WTC11 (cell line): ENCODE results near the gene C6orf118. TPM values are rescaled to one million over a fixed set of nuclear protein-coding genes. Genes with fewer than 3 reads are reported as not detected.

Experiments used
- ATAC-seq: fragments of 200-7000 bp; cut with Tn5 transposase; 2 replicates; pipeline ENCODE4 v1.10.0; 2021; ENCODE audit warnings: mild to moderate bottlenecking, moderate library complexity
- CTCF ChIA-PET: fragments of 300-600 bp; sonication (Branson Sonifier 250); formaldehyde crosslinking; loops from one replicate; lab custom pipeline; 2021; ENCODE audit warnings: antibody characterized with exemption; lab: Charles Lee
- POLR2A ChIA-PET: fragments of 350-600 bp; sonication (Branson Sonifier 250); formaldehyde crosslinking; loops from one replicate; lab custom pipeline; 2021; ENCODE audit warnings: antibody characterized with exemption; lab: Charles Lee
- DNase-seq: peaks from one replicate; pipeline ENCODE4 v3.0.0; 2021; ENCODE audit warnings: low spot score
- H3K27ac Mint-ChIP-seq: 2 replicates; pipeline ENCODE4 v1.8.0; 2021; ENCODE audit warnings: mixed read lengths
- H3K27me3 Mint-ChIP-seq: 2 replicates; pipeline ENCODE4 v1.8.0; 2021; ENCODE audit warnings: low read depth, mild to moderate bottlenecking, moderate library complexity, mixed read lengths
- H3K36me3 Mint-ChIP-seq: 2 replicates; pipeline ENCODE4 v1.8.0; 2021; ENCODE audit warnings: mixed read lengths
- H3K4me1 Mint-ChIP-seq: 2 replicates; pipeline ENCODE4 v1.8.0; 2022; ENCODE audit warnings: mixed read lengths
- H3K4me3 Mint-ChIP-seq: 2 replicates; pipeline ENCODE4 v1.8.0; 2021; ENCODE audit warnings: mild to moderate bottlenecking, moderate library complexity, mixed read lengths
- H3K9me3 Mint-ChIP-seq: 2 replicates; pipeline ENCODE4 v1.8.0; 2021; ENCODE audit warnings: mixed read lengths
- CREB1 ChIP-seq: sonication (generic); formaldehyde crosslinking; IDR thresholded peaks from 2 replicates; pipeline ENCODE4 v1.8.0; 2023; ENCODE audit warnings: mild to moderate bottlenecking, missing genetic modification reagents
- MXD4 ChIP-seq: fragments of 250-450 bp; sonication (Bioruptor Pico); IDR thresholded peaks from 2 replicates; pipeline ENCODE4 v1.8.0; 2021; ENCODE audit warnings: mild to moderate bottlenecking, moderate library complexity, borderline replicate concordance
- MYBL2 ChIP-seq: sonication (generic); formaldehyde crosslinking; IDR thresholded peaks from 2 replicates; pipeline ENCODE4 v1.8.1; 2023; ENCODE audit warnings: mild to moderate bottlenecking, moderate library complexity, missing genetic modification reagents
- NR2C2 ChIP-seq: sonication (generic); formaldehyde crosslinking; IDR thresholded peaks from 2 replicates; pipeline ENCODE4 v1.8.0; 2022; ENCODE audit warnings: mild to moderate bottlenecking, missing genetic modification reagents
- NR3C1 ChIP-seq: sonication (generic); formaldehyde crosslinking; conservative IDR thresholded peaks from 2 replicates; pipeline ENCODE4 v1.8.1; 2023; ENCODE audit warnings: low read depth, mild to moderate bottlenecking, missing genetic modification reagents
- PRRX2 ChIP-seq: fragments of 250-450 bp; sonication (Bioruptor Pico); IDR thresholded peaks from 2 replicates; pipeline ENCODE4 v1.8.0; 2021; ENCODE audit warnings: mild to moderate bottlenecking
- RELA ChIP-seq: sonication (generic); formaldehyde crosslinking; IDR thresholded peaks from 2 replicates; pipeline ENCODE4 v1.8.1; 2022; ENCODE audit warnings: missing genetic modification reagents, mild to moderate bottlenecking, borderline replicate concordance
- SMAD3 ChIP-seq: sonication (generic); formaldehyde crosslinking; IDR thresholded peaks from 2 replicates; pipeline ENCODE4 v1.8.0; 2022; ENCODE audit warnings: missing genetic modification reagents, mild to moderate bottlenecking, borderline replicate concordance
- SMAD4 ChIP-seq: sonication (generic); formaldehyde crosslinking; IDR thresholded peaks from 2 replicates; pipeline ENCODE4 v1.8.0; 2022; ENCODE audit warnings: mild to moderate bottlenecking, missing genetic modification reagents
- ZBTB21 ChIP-seq: sonication (generic); formaldehyde crosslinking; IDR thresholded peaks from 2 replicates; pipeline ENCODE4 v1.8.1; 2023; ENCODE audit warnings: mild to moderate bottlenecking, missing genetic modification reagents, borderline replicate concordance
- ZNF232 ChIP-seq: sonication (generic); formaldehyde crosslinking; IDR thresholded peaks from 2 replicates; pipeline ENCODE4 v1.8.0; 2022; ENCODE audit warnings: mild to moderate bottlenecking, missing genetic modification reagents
- ZNF317 ChIP-seq: sonication (generic); formaldehyde crosslinking; IDR thresholded peaks from 2 replicates; pipeline ENCODE4 v1.8.1; 2023; ENCODE audit warnings: low read depth, mild to moderate bottlenecking, moderate library complexity, missing genetic modification reagents, borderline replicate concordance
- ZNF396 ChIP-seq: fragments of 250-450 bp; sonication (Bioruptor Pico); IDR thresholded peaks from 2 replicates; pipeline ENCODE4 v1.8.0; 2021; ENCODE audit warnings: mild to moderate bottlenecking, moderate library complexity, borderline replicate concordance
- ZNF671 ChIP-seq: fragments of 250-450 bp; sonication (Bioruptor Pico); IDR thresholded peaks from 2 replicates; pipeline ENCODE4 v1.8.0; 2021; ENCODE audit warnings: mild to moderate bottlenecking
- total RNA-seq: library from RNA; stranded (reverse); gene quantifications from 3 replicates; pipeline ENCODE4 v1.2.3, GENCODE V29; 2021
- TF ChIP-seq, protein P1 (sequence below): sonication (generic); formaldehyde crosslinking; IDR thresholded peaks from 2 replicates; pipeline ENCODE4 v1.8.0; 2022; ENCODE audit warnings: missing genetic modification reagents
- TF ChIP-seq, protein P2 (sequence below): sonication (generic); formaldehyde crosslinking; IDR thresholded peaks from 2 replicates; pipeline ENCODE4 v1.8.1; 2023; ENCODE audit warnings: mild to moderate bottlenecking, missing genetic modification reagents, moderate library complexity
- TF ChIP-seq, protein P3 (sequence below): sonication (generic); formaldehyde crosslinking; IDR thresholded peaks from 2 replicates; pipeline ENCODE4 v1.8.0; 2022; ENCODE audit warnings: mild to moderate bottlenecking, missing genetic modification reagents
- TF ChIP-seq, protein P4 (sequence below): fragments of 250-450 bp; sonication (Bioruptor Pico); IDR thresholded peaks from 2 replicates; pipeline ENCODE4 v1.8.0; 2021; ENCODE audit warnings: mild to moderate bottlenecking
- TF ChIP-seq, protein P5 (sequence below): sonication (generic); formaldehyde crosslinking; IDR thresholded peaks from 2 replicates; pipeline ENCODE4 v1.8.1; 2022; ENCODE audit warnings: mild to moderate bottlenecking, moderate library complexity, missing genetic modification reagents
- TF ChIP-seq, protein P6 (sequence below): sonication (generic); formaldehyde crosslinking; IDR thresholded peaks from 2 replicates; pipeline ENCODE4 v1.8.1; 2023; ENCODE audit warnings: mild to moderate bottlenecking, missing genetic modification reagents
- TF ChIP-seq, protein P7 (sequence below): sonication (generic); formaldehyde crosslinking; IDR thresholded peaks from 2 replicates; pipeline ENCODE4 v1.8.1; 2022; ENCODE audit warnings: mild to moderate bottlenecking, missing genetic modification reagents, moderate library complexity, borderline replicate concordance

The C6orf118 gene
- total RNA-seq, 1 experiment from 2014 or later = 0.22 TPM

DNA sequence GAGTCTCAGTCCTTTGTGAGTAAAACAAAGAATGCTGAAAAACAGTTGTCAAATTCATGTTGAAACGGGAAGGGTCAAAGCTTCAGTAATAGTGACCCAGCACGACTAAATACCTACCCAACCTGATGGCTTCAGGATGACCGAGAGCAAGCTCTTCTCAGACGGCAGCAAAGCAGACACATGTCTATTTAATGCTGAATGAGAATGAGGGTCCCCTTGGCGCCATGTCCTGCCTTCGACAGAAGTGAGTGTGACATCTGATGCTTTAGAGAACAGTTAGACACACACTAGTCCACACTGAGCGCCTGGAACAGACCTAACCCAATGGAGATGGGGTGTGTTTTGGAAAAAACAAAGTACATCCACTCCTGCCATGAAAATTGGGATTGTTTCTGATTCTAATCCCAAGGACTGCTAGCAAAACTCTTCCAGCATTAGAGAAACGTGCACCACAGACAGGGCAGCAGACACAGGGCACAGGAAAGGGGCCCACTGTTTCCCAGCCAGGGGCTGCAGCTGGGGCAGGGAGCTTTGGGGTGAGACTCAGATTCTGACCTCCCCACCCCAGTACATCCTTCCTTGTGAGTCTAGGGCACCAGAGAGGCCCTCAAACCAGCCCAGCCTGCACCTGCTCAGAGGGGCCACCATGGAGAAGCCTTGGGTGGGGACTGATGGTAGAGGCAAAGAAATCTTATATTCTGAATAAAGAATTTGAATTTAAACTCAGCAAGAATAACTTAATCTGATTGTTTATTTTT, 76.5 kb downstream of the C6orf118 start:
- peaks cover 32% of the 10 kb centered on the region for H3K36me3 Mint-ChIP-seq
- no peak overlapping the region for H3K27ac Mint-ChIP-seq
- DNase-seq (no peak), ATAC-seq (no peak)
- ChIA-PET POLR2A (no interaction called here), CTCF (no interaction called here)
- H3K4me3 Mint-ChIP-seq = no peak overlapping the region
- peaks cover 3% of the 10 kb centered on the region; the same call in 1 of the 2 replicates for H3K27me3 Mint-ChIP-seq
- TF ChIP-seq MYBL2 (CRISPR knock-in tag) = no peak
- TF ChIP-seq, protein P1, sequence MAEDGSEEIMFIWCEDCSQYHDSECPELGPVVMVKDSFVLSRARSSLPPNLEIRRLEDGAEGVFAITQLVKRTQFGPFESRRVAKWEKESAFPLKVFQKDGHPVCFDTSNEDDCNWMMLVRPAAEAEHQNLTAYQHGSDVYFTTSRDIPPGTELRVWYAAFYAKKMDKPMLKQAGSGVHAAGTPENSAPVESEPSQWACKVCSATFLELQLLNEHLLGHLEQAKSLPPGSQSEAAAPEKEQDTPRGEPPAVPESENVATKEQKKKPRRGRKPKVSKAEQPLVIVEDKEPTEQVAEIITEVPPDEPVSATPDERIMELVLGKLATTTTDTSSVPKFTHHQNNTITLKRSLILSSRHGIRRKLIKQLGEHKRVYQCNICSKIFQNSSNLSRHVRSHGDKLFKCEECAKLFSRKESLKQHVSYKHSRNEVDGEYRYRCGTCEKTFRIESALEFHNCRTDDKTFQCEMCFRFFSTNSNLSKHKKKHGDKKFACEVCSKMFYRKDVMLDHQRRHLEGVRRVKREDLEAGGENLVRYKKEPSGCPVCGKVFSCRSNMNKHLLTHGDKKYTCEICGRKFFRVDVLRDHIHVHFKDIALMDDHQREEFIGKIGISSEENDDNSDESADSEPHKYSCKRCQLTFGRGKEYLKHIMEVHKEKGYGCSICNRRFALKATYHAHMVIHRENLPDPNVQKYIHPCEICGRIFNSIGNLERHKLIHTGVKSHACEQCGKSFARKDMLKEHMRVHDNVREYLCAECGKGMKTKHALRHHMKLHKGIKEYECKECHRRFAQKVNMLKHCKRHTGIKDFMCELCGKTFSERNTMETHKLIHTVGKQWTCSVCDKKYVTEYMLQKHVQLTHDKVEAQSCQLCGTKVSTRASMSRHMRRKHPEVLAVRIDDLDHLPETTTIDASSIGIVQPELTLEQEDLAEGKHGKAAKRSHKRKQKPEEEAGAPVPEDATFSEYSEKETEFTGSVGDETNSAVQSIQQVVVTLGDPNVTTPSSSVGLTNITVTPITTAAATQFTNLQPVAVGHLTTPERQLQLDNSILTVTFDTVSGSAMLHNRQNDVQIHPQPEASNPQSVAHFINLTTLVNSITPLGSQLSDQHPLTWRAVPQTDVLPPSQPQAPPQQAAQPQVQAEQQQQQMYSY = no peak
- TF ChIP-seq, protein P2, sequence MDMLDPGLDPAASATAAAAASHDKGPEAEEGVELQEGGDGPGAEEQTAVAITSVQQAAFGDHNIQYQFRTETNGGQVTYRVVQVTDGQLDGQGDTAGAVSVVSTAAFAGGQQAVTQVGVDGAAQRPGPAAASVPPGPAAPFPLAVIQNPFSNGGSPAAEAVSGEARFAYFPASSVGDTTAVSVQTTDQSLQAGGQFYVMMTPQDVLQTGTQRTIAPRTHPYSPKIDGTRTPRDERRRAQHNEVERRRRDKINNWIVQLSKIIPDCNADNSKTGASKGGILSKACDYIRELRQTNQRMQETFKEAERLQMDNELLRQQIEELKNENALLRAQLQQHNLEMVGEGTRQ (CRISPR knock-in tag) = no peak
- no peak for TF ChIP-seq SMAD4
- no peak for TF ChIP-seq NR2C2 (CRISPR knock-in tag)
- TF ChIP-seq ZBTB21 = no peak
- TF ChIP-seq ZNF671 (CRISPR knock-in tag) = no peak
- no peak for TF ChIP-seq ZNF232
- TF ChIP-seq, protein P3, sequence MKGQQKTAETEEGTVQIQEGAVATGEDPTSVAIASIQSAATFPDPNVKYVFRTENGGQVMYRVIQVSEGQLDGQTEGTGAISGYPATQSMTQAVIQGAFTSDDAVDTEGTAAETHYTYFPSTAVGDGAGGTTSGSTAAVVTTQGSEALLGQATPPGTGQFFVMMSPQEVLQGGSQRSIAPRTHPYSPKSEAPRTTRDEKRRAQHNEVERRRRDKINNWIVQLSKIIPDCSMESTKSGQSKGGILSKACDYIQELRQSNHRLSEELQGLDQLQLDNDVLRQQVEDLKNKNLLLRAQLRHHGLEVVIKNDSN (CRISPR knock-in tag) = no peak
- TF ChIP-seq, protein P4, sequence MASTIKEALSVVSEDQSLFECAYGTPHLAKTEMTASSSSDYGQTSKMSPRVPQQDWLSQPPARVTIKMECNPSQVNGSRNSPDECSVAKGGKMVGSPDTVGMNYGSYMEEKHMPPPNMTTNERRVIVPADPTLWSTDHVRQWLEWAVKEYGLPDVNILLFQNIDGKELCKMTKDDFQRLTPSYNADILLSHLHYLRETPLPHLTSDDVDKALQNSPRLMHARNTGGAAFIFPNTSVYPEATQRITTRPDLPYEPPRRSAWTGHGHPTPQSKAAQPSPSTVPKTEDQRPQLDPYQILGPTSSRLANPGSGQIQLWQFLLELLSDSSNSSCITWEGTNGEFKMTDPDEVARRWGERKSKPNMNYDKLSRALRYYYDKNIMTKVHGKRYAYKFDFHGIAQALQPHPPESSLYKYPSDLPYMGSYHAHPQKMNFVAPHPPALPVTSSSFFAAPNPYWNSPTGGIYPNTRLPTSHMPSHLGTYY (CRISPR knock-in tag) = no peak
- TF ChIP-seq ZNF317 (CRISPR knock-in tag) = no peak
- TF ChIP-seq ZNF396 = no peak
- no peak for TF ChIP-seq NR3C1 (CRISPR knock-in tag)
- TF ChIP-seq, protein P5, sequence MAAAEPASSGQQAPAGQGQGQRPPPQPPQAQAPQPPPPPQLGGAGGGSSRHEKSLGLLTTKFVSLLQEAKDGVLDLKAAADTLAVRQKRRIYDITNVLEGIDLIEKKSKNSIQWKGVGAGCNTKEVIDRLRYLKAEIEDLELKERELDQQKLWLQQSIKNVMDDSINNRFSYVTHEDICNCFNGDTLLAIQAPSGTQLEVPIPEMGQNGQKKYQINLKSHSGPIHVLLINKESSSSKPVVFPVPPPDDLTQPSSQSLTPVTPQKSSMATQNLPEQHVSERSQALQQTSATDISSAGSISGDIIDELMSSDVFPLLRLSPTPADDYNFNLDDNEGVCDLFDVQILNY (CRISPR knock-in tag) = no peak
- H3K4me1 Mint-ChIP-seq = no peaks in the 10 kb centered on the region
- H3K9me3 Mint-ChIP-seq = peaks cover 37% of the 10 kb centered on the region

DNA sequence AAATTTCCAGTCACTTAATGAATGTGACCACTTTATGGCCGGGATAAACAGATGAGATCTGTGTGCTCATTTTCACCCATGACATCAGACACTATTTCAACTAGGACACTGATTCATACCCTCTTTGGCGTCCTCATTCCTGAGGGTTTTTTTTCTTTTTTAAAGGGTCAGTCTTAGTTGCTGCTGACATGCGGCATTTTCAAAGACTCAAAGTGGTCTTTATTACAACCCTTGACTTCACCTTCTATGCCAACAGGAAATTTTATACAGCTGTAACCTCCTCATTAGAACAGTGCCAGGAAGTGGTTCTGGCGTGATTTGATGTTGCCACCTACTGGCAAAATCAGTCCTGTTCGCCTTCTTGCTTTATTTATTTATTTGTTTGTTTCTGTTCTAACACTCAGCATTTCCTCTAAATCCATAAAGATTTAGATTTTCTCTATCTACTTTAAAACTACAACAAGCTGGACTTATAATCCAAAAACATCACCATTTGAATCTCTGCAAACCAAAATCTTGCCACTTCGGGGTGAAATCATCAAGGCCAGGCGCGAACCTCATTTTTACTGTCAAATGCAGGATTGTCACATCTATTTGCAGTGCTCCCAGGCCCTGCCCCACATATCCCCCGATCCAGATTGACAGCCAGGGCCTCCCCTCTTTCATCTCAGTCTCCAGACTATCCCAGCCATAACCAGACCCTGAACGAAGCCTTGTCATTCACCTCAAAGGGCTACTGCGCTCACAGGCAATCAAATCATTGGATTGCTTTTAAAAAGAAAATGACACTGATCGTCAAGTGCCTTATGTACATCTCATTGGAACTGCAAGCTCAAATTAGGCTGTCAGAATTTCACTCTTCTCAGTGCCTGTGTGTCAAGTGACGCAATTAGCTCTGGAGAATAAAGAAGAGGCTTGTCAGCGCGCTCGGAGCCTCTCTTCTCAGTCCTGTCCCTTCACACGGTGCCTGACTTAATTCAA, 77.5 kb downstream of the C6orf118 start:
- H3K4me1 Mint-ChIP-seq = no peaks in the 10 kb centered on the region
- H3K27ac Mint-ChIP-seq = no peak overlapping the region
- CTCF ChIA-PET = interaction anchor here (1.0 to 2.1 kb wide), 6 partner anchors 13 to 304 kb away, joined by 3 to 6 read pairs (median 4); no protein-coding TSS in a partner anchor
- DNase-seq (peak; percentile 15), ATAC-seq (peak; percentile 82)
- H3K9me3 Mint-ChIP-seq = peaks cover 33% of the 10 kb centered on the region
- peaks cover 23% of the 10 kb centered on the region for H3K36me3 Mint-ChIP-seq
- H3K4me3 Mint-ChIP-seq = no peak overlapping the region
- H3K27me3 Mint-ChIP-seq = peaks cover 3% of the 10 kb centered on the region; the same call in 1 of the 2 replicates
- POLR2A ChIA-PET = no interaction called here
- TF ChIP-seq SMAD4 (no peak), SMAD3 (CRISPR knock-in tag) (no peak), CREB1 (no peak), PRRX2 (no peak), ZNF232 (no peak), NR3C1 (CRISPR knock-in tag) (no peak), ZNF317 (CRISPR knock-in tag) (no peak), MXD4 (no peak), RELA (no peak)
- TF ChIP-seq, protein P6, sequence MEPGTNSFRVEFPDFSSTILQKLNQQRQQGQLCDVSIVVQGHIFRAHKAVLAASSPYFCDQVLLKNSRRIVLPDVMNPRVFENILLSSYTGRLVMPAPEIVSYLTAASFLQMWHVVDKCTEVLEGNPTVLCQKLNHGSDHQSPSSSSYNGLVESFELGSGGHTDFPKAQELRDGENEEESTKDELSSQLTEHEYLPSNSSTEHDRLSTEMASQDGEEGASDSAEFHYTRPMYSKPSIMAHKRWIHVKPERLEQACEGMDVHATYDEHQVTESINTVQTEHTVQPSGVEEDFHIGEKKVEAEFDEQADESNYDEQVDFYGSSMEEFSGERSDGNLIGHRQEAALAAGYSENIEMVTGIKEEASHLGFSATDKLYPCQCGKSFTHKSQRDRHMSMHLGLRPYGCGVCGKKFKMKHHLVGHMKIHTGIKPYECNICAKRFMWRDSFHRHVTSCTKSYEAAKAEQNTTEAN = no peak
- TF ChIP-seq, protein P7, sequence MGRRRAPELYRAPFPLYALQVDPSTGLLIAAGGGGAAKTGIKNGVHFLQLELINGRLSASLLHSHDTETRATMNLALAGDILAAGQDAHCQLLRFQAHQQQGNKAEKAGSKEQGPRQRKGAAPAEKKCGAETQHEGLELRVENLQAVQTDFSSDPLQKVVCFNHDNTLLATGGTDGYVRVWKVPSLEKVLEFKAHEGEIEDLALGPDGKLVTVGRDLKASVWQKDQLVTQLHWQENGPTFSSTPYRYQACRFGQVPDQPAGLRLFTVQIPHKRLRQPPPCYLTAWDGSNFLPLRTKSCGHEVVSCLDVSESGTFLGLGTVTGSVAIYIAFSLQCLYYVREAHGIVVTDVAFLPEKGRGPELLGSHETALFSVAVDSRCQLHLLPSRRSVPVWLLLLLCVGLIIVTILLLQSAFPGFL (CRISPR knock-in tag) = no peak
